HepG2 (cell line): ENCODE data around the gene TSPAN18. TPM values are rescaled to one million over a fixed set of nuclear protein-coding genes. Genes with fewer than 3 reads are reported as not detected.

ENCODE experiments used
- ATAC-seq: fragments of 200-7000 bp; cut with Tn5 transposase; 3 replicates; pipeline ENCODE4 v1.9.1; 2020; ENCODE audit warnings: mild to moderate bottlenecking, moderate library complexity
- BruUV-seq: library from RNA; stranded (reverse); fragments of 400-500 nt; replicated peaks from 2 replicates; lab custom pipeline; 2021; lab: Mats Ljungman, UMichigan
- CTCF ChIA-PET: fragments of 300-600 bp; formaldehyde crosslinking; extraction: SDS; loops from one replicate; lab custom pipeline; 2021; ENCODE audit warnings: low total read pairs, inconsistent platforms, low intra/inter-chr PET ratio; lab: Yijun Ruan, JAX
- POLR2A ChIA-PET: fragments of 350-600 bp; sonication (Branson Sonifier 250); formaldehyde crosslinking; loops from one replicate; lab custom pipeline; 2020; ENCODE audit warnings: antibody characterized with exemption, inconsistent platforms; lab: Yijun Ruan, JAX
- DNase-seq: peaks from one replicate; pipeline ENCODE4 v3.0.0-alpha.2; 2015; ENCODE audit warnings: low spot score
- FAIRE-seq: peaks from 3 replicates; lab custom pipeline; 2011; peaks lifted over from hg19 to GRCh38; lab: Jason Lieb, UNC
- H2AFZ ChIP-seq: one replicate; pipeline ENCODE4 v1.6.1; 2011; ENCODE audit warnings: low read length, inconsistent platforms
- H3K27ac ChIP-seq: fragments of 300-600 bp; 3 replicates; pipeline ENCODE4 v1.8.0; 2011; ENCODE audit warnings: mixed run types, mild to moderate bottlenecking, mixed read lengths, low read length, inconsistent platforms; ENCODE audit not compliant: insufficient read depth; ENCODE audit errors: extremely low read length
- H3K27me3 ChIP-seq, 2 experiments: fragments of 200-600 bp in 1 of 2; 2 replicates in 1 of 2; 3 replicates in 1 of 2; pipeline versions ENCODE4 v1.6.0 to v1.8.0; 2011; ENCODE audit warnings: low read length in 2 of 2, mild to moderate bottlenecking in 2 of 2, moderate library complexity in 2 of 2, inconsistent platforms in 1 of 2; ENCODE audit not compliant: insufficient read depth in 2 of 2, control insufficient read depth in 1 of 2
- H3K36me3 ChIP-seq, 2 experiments: fragments of 200-600 bp in 1 of 2; replicated peaks in 1 of 2; 2 replicates in 1 of 2; 3 replicates in 1 of 2; pipeline versions ENCODE4 v1.5.1 to v1.8.0; 2011; ENCODE audit warnings: low read length in 2 of 2, inconsistent platforms in 1 of 2; ENCODE audit not compliant: insufficient read depth in 2 of 2, control insufficient read depth in 1 of 2
- H3K4me1 ChIP-seq: 2 replicates; pipeline ENCODE4 v1.5.1; 2012; ENCODE audit warnings: low read length, inconsistent platforms; ENCODE audit not compliant: insufficient read depth
- H3K4me2 ChIP-seq: 2 replicates; pipeline ENCODE4 v1.6.0; 2011; ENCODE audit warnings: low read depth, low read length, inconsistent platforms
- H3K4me3 ChIP-seq, 3 experiments: fragments of 200-600 bp in 1 of 3; sonication (generic), shearing (Covaris generic) in 1 of 3; replicated peaks in 1 of 3; 2 replicates each; pipeline ENCODE4 v1.5.1; 2011 to 2016; ENCODE audit warnings: low read length in 3 of 3, inconsistent platforms in 2 of 3, low read depth in 2 of 3, mild to moderate bottlenecking in 2 of 3, control low read depth in 1 of 3, mixed read lengths in 1 of 3; ENCODE audit not compliant: insufficient read depth in 1 of 3
- H3K79me2 ChIP-seq: one replicate; pipeline ENCODE4 v1.6.1; 2011; ENCODE audit warnings: low read length, inconsistent platforms; ENCODE audit not compliant: insufficient read depth
- H3K9ac ChIP-seq: 2 replicates; pipeline ENCODE4 v1.6.0; 2011; ENCODE audit warnings: mild to moderate bottlenecking, low read depth, low read length, inconsistent platforms; ENCODE audit not compliant: insufficient read depth
- H3K9me3 ChIP-seq: 2 replicates; pipeline ENCODE4 v1.5.1; 2012; ENCODE audit warnings: mild to moderate bottlenecking, low read length
- H4K20me1 ChIP-seq: 2 replicates; pipeline ENCODE4 v1.6.0; 2011; ENCODE audit warnings: inconsistent platforms, mild to moderate bottlenecking, low read length, moderate library complexity; ENCODE audit not compliant: insufficient read depth
- CCDC6 ChIP-seq: sonication (generic); formaldehyde crosslinking; IDR thresholded peaks from 2 replicates; pipeline ENCODE4 v1.8.1; 2022; ENCODE audit warnings: mild to moderate bottlenecking, missing genetic modification reagents, moderate library complexity
- KAT8 ChIP-seq: IDR thresholded peaks from 2 replicates; pipeline ENCODE4 v1.6.1; 2016; ENCODE audit warnings: missing genetic modification reagents, missing compliant biosample characterization
- MED1 ChIP-seq: sonication (generic); formaldehyde crosslinking; IDR thresholded peaks from 2 replicates; pipeline ENCODE4 v1.4.0; 2020; ENCODE audit warnings: missing genetic modification reagents
- RELA ChIP-seq: sonication (generic); formaldehyde crosslinking; IDR thresholded peaks from 2 replicates; pipeline ENCODE4 v1.4.0; 2020; ENCODE audit warnings: missing genetic modification reagents
- RFXAP ChIP-seq: sonication (generic); formaldehyde crosslinking; IDR thresholded peaks from 2 replicates; pipeline ENCODE4 v1.4.0; 2020; ENCODE audit warnings: missing genetic modification reagents, borderline replicate concordance
- RXRB ChIP-seq: IDR thresholded peaks from 2 replicates; pipeline ENCODE4 v1.6.1; 2016; ENCODE audit warnings: borderline replicate concordance, missing genetic modification reagents, missing compliant biosample characterization
- SKI ChIP-seq: fragments of 450-650 bp; IDR thresholded peaks from one replicate; pipeline ENCODE4 v1.6.1; 2018; ENCODE audit warnings: mild to moderate bottlenecking; ENCODE audit not compliant: partially characterized antibody
- SMYD3 ChIP-seq: sonication (generic); formaldehyde crosslinking; IDR thresholded peaks from 2 replicates; pipeline ENCODE4 v1.8.1; 2023; ENCODE audit warnings: mild to moderate bottlenecking, missing genetic modification reagents
- TBX3 ChIP-seq: fragments of 450-650 bp; IDR thresholded peaks from 2 replicates; pipeline ENCODE4 v1.6.1; 2017; ENCODE audit warnings: antibody characterized with exemption, mild to moderate bottlenecking, inconsistent platforms, borderline replicate concordance
- YEATS4 ChIP-seq: sonication (generic); formaldehyde crosslinking; IDR thresholded peaks from 2 replicates; pipeline ENCODE4 v1.4.0; 2020; ENCODE audit warnings: missing genetic modification reagents, borderline replicate concordance
- ZBTB7A ChIP-seq: sonication (generic); formaldehyde crosslinking; IDR thresholded peaks from 2 replicates; pipeline ENCODE4 v1.8.0; 2022; ENCODE audit warnings: mild to moderate bottlenecking, missing genetic modification reagents
- ZNF256 ChIP-seq: sonication (generic); formaldehyde crosslinking; conservative IDR thresholded peaks from 2 replicates; pipeline ENCODE4 v1.4.0; 2020; ENCODE audit warnings: missing genetic modification reagents
- ZNF333 ChIP-seq: sonication (generic); formaldehyde crosslinking; IDR thresholded peaks from 2 replicates; pipeline ENCODE4 v1.4.0; 2020; ENCODE audit warnings: mild to moderate bottlenecking, missing genetic modification reagents, borderline replicate concordance
- ZNF441 ChIP-seq: sonication (generic); formaldehyde crosslinking; IDR thresholded peaks from 2 replicates; pipeline ENCODE4 v1.7.0; 2021; ENCODE audit warnings: missing genetic modification reagents, borderline replicate concordance
- ZNF816 ChIP-seq: sonication (generic); formaldehyde crosslinking; IDR thresholded peaks from 2 replicates; pipeline ENCODE4 v1.8.0; 2022; ENCODE audit warnings: missing genetic modification reagents, mild to moderate bottlenecking, borderline replicate concordance
- WGBS: methylation state at CpG from one replicate; pipeline ENCODE4 v1.1.6; 2017; ENCODE audit warnings: low lambda C conversion rate; 5-methylcytosine and 5-hydroxymethylcytosine counted together
- in situ Hi-C: cut with HindIII; loops from 2 replicates; pipeline ENCODE4 v1.10.0; 2017; ENCODE audit warnings: low pct_unique_long_range_greater_than_20kb; ENCODE audit not compliant: extremely low pct_ligation_motif_present
- intact Hi-C: fragments of 100-400 bp; cut with micrococcal nuclease; formaldehyde crosslinking; loops from one replicate; pipeline ENCODE4 v1.10.0; 2022; ENCODE audit not compliant: unreplicated experiment
- polyA plus RNA-seq, 8 experiments: library from polyadenylated mRNA; depleted of rRNA in 3 of 8; stranded (reverse) in 7 of 8; unstranded in 1 of 8; fragments of >200 nt; fragmentation: Illumina TruSeq in 4 of 8; extraction: Trizol in 4 of 8; gene quantifications; 2 replicates each; pipeline versions ENCODE4 v1.2.1 to v1.2.3, GENCODE V29; 2011 to 2016; ENCODE audit warnings: low read depth in 4 of 8, missing spikeins in 1 of 8, mixed read lengths in 1 of 8; ENCODE audit not compliant: insufficient read depth in 1 of 8
- total RNA-seq, 5 experiments: library from RNA; depleted of rRNA; stranded (reverse); fragments of >200 nt; fragmentation: Illumina TruSeq; extraction: Trizol; gene quantifications; 2 replicates each; pipeline ENCODE4 v1.2.3, GENCODE V29; 2016; ENCODE audit warnings: low read depth in 1 of 5
- TF ChIP-seq, protein P1 (sequence below): sonication (generic); formaldehyde crosslinking; IDR thresholded peaks from 2 replicates; pipeline ENCODE4 v1.4.0; 2020; ENCODE audit warnings: mild to moderate bottlenecking, low read depth, missing genetic modification reagents
- TF ChIP-seq, protein P2 (sequence below): sonication (generic); formaldehyde crosslinking; IDR thresholded peaks from 2 replicates; pipeline ENCODE4 v1.4.0; 2020; ENCODE audit warnings: low read depth, missing genetic modification reagents
- TF ChIP-seq, protein P3 (sequence below): sonication (generic); formaldehyde crosslinking; IDR thresholded peaks from 2 replicates; pipeline ENCODE4 v1.5.0; 2020; ENCODE audit warnings: mild to moderate bottlenecking, missing genetic modification reagents

The TSPAN18 gene
- total and polyA plus RNA-seq, 2 of the 13 experiments (the other 11 are each of a cell fraction or from before 2014, with no cell fraction given): not detected

DNA sequence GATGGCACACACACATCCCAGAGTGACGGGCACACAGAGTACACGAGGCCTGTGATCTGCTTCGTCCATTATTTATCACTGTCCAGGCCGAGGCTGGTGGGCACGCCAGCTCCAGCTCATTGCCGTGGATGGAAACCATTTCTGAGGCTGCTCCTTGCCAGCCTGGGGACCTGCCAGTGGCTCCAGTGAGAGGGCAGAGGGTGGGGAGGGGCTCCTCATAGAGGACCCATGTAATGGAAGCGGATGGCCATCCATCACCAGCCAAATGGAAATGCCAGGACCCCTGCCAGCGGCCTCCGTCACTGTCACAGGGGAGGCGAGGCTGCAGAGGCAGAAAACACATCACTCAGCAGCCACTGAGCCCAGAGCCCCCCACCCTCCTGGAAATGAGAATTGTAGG is 188.2 kb downstream of the TSPAN18 start:
- POLR2A ChIA-PET: no interaction called here
- in situ Hi-C loops: no loop called here

More for the DNA sequence above, 188.2 kb downstream of the TSPAN18 start:
- TF ChIP-seq, protein P1, sequence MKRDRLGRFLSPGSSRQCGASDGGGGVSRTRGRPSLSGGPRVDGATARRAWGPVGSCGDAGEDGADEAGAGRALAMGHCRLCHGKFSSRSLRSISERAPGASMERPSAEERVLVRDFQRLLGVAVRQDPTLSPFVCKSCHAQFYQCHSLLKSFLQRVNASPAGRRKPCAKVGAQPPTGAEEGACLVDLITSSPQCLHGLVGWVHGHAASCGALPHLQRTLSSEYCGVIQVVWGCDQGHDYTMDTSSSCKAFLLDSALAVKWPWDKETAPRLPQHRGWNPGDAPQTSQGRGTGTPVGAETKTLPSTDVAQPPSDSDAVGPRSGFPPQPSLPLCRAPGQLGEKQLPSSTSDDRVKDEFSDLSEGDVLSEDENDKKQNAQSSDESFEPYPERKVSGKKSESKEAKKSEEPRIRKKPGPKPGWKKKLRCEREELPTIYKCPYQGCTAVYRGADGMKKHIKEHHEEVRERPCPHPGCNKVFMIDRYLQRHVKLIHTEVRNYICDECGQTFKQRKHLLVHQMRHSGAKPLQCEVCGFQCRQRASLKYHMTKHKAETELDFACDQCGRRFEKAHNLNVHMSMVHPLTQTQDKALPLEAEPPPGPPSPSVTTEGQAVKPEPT: no peak
- TF ChIP-seq ZNF441 (CRISPR knock-in tag) (no peak), CCDC6 (CRISPR knock-in tag) (no peak), ZNF816 (no peak), SMYD3 (CRISPR knock-in tag) (no peak), TBX3 (no peak), RXRB (no peak), RFXAP (CRISPR knock-in tag) (no peak), YEATS4 (CRISPR knock-in tag) (no peak), ZNF256 (no peak), ZBTB7A (no peak), SKI (no peak), MED1 (CRISPR knock-in tag) (no peak), KAT8 (CRISPR knock-in tag) (no peak), RELA (CRISPR knock-in tag) (no peak), ZNF333 (CRISPR knock-in tag) (no peak)
- TF ChIP-seq, protein P2, sequence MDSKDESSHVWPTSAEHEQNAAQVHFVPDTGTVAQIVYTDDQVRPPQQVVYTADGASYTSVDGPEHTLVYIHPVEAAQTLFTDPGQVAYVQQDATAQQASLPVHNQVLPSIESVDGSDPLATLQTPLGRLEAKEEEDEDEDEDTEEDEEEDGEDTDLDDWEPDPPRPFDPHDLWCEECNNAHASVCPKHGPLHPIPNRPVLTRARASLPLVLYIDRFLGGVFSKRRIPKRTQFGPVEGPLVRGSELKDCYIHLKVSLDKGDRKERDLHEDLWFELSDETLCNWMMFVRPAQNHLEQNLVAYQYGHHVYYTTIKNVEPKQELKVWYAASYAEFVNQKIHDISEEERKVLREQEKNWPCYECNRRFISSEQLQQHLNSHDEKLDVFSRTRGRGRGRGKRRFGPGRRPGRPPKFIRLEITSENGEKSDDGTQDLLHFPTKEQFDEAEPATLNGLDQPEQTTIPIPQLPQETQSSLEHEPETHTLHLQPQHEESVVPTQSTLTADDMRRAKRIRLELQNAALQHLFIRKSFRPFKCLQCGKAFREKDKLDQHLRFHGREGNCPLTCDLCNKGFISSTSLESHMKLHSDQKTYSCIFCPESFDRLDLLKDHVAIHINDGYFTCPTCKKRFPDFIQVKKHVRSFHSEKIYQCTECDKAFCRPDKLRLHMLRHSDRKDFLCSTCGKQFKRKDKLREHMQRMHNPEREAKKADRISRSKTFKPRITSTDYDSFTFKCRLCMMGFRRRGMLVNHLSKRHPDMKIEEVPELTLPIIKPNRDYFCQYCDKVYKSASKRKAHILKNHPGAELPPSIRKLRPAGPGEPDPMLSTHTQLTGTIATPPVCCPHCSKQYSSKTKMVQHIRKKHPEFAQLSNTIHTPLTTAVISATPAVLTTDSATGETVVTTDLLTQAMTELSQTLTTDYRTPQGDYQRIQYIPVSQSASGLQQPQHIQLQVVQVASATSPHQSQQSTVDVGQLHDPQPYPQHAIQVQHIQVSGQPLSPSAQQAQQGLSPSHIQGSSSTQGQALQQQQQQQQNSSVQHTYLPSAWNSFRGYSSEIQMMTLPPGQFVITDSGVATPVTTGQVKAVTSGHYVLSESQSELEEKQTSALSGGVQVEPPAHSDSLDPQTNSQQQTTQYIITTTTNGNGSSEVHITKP (CRISPR knock-in tag): no peak
- TF ChIP-seq, protein P3, sequence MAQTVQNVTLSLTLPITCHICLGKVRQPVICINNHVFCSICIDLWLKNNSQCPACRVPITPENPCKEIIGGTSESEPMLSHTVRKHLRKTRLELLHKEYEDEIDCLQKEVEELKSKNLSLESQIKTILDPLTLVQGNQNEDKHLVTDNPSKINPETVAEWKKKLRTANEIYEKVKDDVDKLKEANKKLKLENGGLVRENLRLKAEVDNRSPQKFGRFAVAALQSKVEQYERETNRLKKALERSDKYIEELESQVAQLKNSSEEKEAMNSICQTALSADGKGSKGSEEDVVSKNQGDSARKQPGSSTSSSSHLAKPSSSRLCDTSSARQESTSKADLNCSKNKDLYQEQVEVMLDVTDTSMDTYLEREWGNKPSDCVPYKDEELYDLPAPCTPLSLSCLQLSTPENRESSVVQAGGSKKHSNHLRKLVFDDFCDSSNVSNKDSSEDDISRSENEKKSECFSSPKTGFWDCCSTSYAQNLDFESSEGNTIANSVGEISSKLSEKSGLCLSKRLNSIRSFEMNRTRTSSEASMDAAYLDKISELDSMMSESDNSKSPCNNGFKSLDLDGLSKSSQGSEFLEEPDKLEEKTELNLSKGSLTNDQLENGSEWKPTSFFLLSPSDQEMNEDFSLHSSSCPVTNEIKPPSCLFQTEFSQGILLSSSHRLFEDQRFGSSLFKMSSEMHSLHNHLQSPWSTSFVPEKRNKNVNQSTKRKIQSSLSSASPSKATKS: no peak
- H3K4me3 ChIP-seq: no peak overlapping the region
- no peaks in the 10 kb centered on the region for H3K79me2 ChIP-seq
- no peak overlapping the region for H3K4me2 ChIP-seq
- no peak for DNase-seq
- no peak for FAIRE-seq
- H3K4me1 ChIP-seq: no peaks in the 10 kb centered on the region
- intact Hi-C loops: no loop called here
- no peak overlapping the region for H2AFZ ChIP-seq
- peaks cover 3 to 33% of the 10 kb centered on the region in 2 experiments; a peak in 4 of 5 replicates for H3K27me3 ChIP-seq
- H4K20me1 ChIP-seq: no peaks in the 10 kb centered on the region
- CTCF ChIA-PET: no interaction called here
- ATAC-seq: no peak
- H3K27ac ChIP-seq: no peak overlapping the region
- no peaks in the 10 kb centered on the region for H3K9me3 ChIP-seq
- H3K9ac ChIP-seq: no peak overlapping the region
- 20% methylated on average over 6 of the region's 10 CpGs for WGBS
- no peaks in the 10 kb centered on the region for H3K36me3 ChIP-seq
- no TSS peak for BruUV-seq
